ENCODE measurements around the gene ZNF683.

Gene ZNF683

DNA sequence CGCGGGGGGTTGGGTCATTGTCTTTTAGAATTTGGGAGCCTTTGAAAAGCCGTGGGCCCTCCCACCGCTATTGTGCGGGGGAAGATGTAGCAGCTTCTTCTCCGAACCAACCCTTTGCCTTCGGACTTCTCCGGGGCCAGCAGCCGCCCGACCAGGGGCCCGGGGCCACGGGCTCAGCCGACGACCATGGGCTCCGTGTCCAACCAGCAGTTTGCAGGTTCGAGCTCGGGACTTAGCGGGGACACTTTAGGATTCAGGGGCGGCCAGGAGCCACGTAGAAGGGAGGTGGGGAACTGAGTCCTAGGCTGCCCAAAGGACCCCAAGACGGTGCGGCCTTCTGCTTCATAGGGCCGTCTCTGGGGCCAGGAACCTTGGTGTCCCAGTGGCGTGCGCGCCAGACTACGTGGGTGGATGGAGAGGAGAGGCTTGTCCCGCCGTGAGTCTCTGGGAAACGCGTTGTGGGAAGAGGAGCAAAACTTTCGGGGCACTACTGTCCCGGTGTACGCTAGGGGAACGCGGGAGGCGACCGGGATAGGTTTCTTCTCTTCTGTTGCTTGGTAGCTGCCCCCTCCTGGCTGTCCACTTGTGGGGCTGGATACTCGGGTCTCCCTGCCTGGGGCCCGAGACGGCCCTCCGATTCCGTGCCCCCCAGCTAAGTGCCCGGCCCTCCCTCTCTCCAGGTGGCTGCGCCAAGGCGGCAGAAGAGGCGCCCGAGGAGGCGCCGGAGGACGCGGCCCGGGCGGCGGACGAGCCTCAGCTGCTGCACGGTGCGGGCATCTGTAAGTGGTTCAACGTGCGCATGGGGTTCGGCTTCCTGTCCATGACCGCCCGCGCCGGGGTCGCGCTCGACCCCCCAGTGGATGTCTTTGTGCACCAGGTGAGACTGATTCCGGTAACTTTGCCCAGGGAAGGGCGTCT, 38.4 kb upstream of the ZNF683 start, which contains the start of gene LIN28A:
TSS of gene LIN28A (plus strand) at position 112 of the 918 bp plus-strand sequence. CDS start at position 187, 75 bp downstream.
- Histone ChIP-seq H3K36me3 (ENCODE audit: low read length) (no peaks in the 10 kb centered on the region), H3K79me2 (ENCODE audit: insufficient read depth, low read length) (no peaks in the 10 kb centered on the region), H3K9ac (ENCODE audit: low read length) (no peak within 1 kb of the TSS), H3K27me3 (ENCODE audit: low read length) (no peaks in the 10 kb centered on the region), H2AFZ (ENCODE audit: low read depth, low read length, severe bottlenecking) (no peak within 1 kb of the TSS), H4K20me1 (ENCODE audit: low read depth, low read length) (no peaks in the 10 kb centered on the region), H3K4me2 (ENCODE audit: low read depth, low read length, poor library complexity, severe bottlenecking) (no peak within 1 kb of the TSS), H3K9me3 (ENCODE audit: insufficient read depth, low read length) (no peaks in the 10 kb centered on the region), H3F3A (ENCODE audit: insufficient read depth) (no peaks in the 10 kb centered on the region), H3K27ac (ENCODE audit: low read depth, low read length) (no peak within 1 kb of the TSS), H3K9me2 (replicated peaks; ENCODE audit: insufficient read depth, low read length) (no peaks in the 10 kb centered on the region), H3K4me3 (ENCODE audit: insufficient read depth, low read length, poor library complexity, severe bottlenecking) (no peak within 1 kb of the TSS)
- TF ChIP-seq CTCF (IDR thresholded peaks at IDR 0.05; ENCODE audit: insufficient read depth, low read length, poor library complexity, severe bottlenecking), result no peak
- TF ChIP-seq EZH2phosphoT487 (conservative IDR thresholded peaks at IDR 0.05; ENCODE audit: low read length), result no peak

DNA sequence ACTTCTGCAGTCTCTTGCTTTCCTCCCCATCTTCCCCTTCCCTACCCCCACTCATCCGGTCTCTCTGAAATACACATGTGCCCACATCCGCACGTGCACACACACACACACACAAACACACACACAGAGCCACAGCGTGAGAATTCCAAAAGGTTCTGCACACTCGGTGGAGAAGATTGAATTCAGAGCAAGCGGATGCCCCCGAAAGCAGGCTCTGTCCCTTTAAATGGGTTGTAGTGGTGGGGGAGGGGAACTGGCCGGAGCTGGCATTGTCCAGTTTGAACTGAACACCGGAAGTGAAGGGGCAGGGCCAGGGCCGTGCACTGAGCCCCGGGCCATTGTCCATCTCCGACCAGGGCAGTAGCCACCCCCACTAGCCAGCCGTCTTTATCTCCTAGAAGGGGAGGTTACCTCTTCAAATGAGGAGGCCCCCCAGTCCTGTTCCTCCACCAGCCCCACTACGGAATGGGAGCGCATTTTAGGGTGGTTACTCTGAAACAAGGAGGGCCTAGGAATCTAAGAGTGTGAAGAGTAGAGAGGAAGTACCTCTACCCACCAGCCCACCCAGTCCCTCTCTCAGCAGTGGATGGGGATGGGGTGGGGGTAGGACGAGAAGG, 36.7 kb upstream of the ZNF683 start:
- no peaks in the 10 kb centered on the region for H3K27me3 ChIP-seq (ENCODE audit: low read length)
- H4K20me1 ChIP-seq (ENCODE audit: low read depth, low read length), result no peaks in the 10 kb centered on the region
- TF ChIP-seq EZH2phosphoT487 (conservative IDR thresholded peaks at IDR 0.05; ENCODE audit: low read length) (no peak), CTCF (IDR thresholded peaks at IDR 0.05; ENCODE audit: insufficient read depth, low read length, poor library complexity, severe bottlenecking) (no peak)
- no peak overlapping the region for H3K9ac ChIP-seq (ENCODE audit: low read length)
- no peaks in the 10 kb centered on the region for H3K79me2 ChIP-seq (ENCODE audit: insufficient read depth, low read length)
- H3K4me2 ChIP-seq (ENCODE audit: low read depth, low read length, poor library complexity, severe bottlenecking), result no peak overlapping the region
- H2AFZ ChIP-seq (ENCODE audit: low read depth, low read length, severe bottlenecking), result no peak overlapping the region
- no peak overlapping the region for H3K27ac ChIP-seq (ENCODE audit: low read depth, low read length)
- no peaks in the 10 kb centered on the region for H3F3A ChIP-seq (ENCODE audit: insufficient read depth)
- H3K9me2 ChIP-seq (replicated peaks; ENCODE audit: insufficient read depth, low read length), result no peaks in the 10 kb centered on the region
- H3K4me3 ChIP-seq (ENCODE audit: insufficient read depth, low read length, poor library complexity, severe bottlenecking), result no peak overlapping the region
- H3K9me3 ChIP-seq (ENCODE audit: insufficient read depth, low read length), result no peaks in the 10 kb centered on the region
- H3K36me3 ChIP-seq (ENCODE audit: low read length), result no peaks in the 10 kb centered on the region

- Histone ChIP-seq H3K4me3 (ENCODE audit: insufficient read depth, low read length, poor library complexity, severe bottlenecking) (no peak overlapping the region), H3K9me2 (replicated peaks; ENCODE audit: insufficient read depth, low read length) (no peaks in the 10 kb centered on the region), H4K20me1 (ENCODE audit: low read depth, low read length) (no peaks in the 10 kb centered on the region), H3K27me3 (ENCODE audit: low read length) (no peaks in the 10 kb centered on the region), H3K4me2 (ENCODE audit: low read depth, low read length, poor library complexity, severe bottlenecking) (no peak overlapping the region), H3K36me3 (ENCODE audit: low read length) (no peaks in the 10 kb centered on the region), H3K27ac (ENCODE audit: low read depth, low read length) (no peak overlapping the region), H3K9ac (ENCODE audit: low read length) (no peak overlapping the region), H3K9me3 (ENCODE audit: insufficient read depth, low read length) (no peaks in the 10 kb centered on the region), H3K79me2 (ENCODE audit: insufficient read depth, low read length) (no peaks in the 10 kb centered on the region), H2AFZ (ENCODE audit: low read depth, low read length, severe bottlenecking) (no peak overlapping the region), H3F3A (ENCODE audit: insufficient read depth) (no peaks in the 10 kb centered on the region)
- TF ChIP-seq CTCF (IDR thresholded peaks at IDR 0.05; ENCODE audit: insufficient read depth, low read length, poor library complexity, severe bottlenecking) (no peak), EZH2phosphoT487 (conservative IDR thresholded peaks at IDR 0.05; ENCODE audit: low read length) (no peak)
These were observed 36.1 kb upstream of the ZNF683 start for GRCh38 chr1:26408604-26409003.
